HepG2 (cell line): ENCODE data around the gene SLC9A5. TPM values are rescaled to one million over a fixed set of nuclear protein-coding genes. Genes with fewer than 3 reads are reported as not detected.

Experiments used
- ARID4A ChIP-seq: sonication (generic); formaldehyde crosslinking; IDR thresholded peaks from 2 replicates; pipeline ENCODE4 v1.5.0; 2020; ENCODE audit warnings: mild to moderate bottlenecking, missing genetic modification reagents, borderline replicate concordance
- BORCS8-MEF2B ChIP-seq: sonication (generic); formaldehyde crosslinking; IDR thresholded peaks from 2 replicates; pipeline ENCODE4 v1.8.0; 2022; ENCODE audit warnings: mild to moderate bottlenecking, missing genetic modification reagents
- ELF1 ChIP-seq: sonication (generic); formaldehyde crosslinking; IDR thresholded peaks from 2 replicates; pipeline ENCODE4 v1.4.0; 2020; ENCODE audit warnings: missing genetic modification reagents
- HDAC1 ChIP-seq: sonication (generic); formaldehyde crosslinking; IDR thresholded peaks from 2 replicates; pipeline ENCODE4 v1.5.1; 2020; ENCODE audit warnings: mild to moderate bottlenecking, missing genetic modification reagents
- HMG20A ChIP-seq: IDR thresholded peaks from 2 replicates; pipeline ENCODE4 v1.6.1; 2016; ENCODE audit warnings: borderline replicate concordance
- HNF4A ChIP-seq: sonication (generic); formaldehyde crosslinking; IDR thresholded peaks from 2 replicates; pipeline ENCODE4 v1.4.0; 2020; ENCODE audit warnings: missing genetic modification reagents
- HOXA3 ChIP-seq: sonication (generic); formaldehyde crosslinking; IDR thresholded peaks from 2 replicates; pipeline ENCODE4 v1.5.0; 2020; ENCODE audit warnings: missing genetic modification reagents
- MYC ChIP-seq: sonication (generic); formaldehyde crosslinking; IDR thresholded peaks from 2 replicates; pipeline ENCODE4 v1.9.0; 2021; ENCODE audit warnings: missing genetic modification reagents, borderline replicate concordance
- RBAK ChIP-seq: sonication (generic); formaldehyde crosslinking; IDR thresholded peaks from 2 replicates; pipeline ENCODE4 v1.5.1; 2020; ENCODE audit warnings: mild to moderate bottlenecking, missing genetic modification reagents
- U2AF1 ChIP-seq: fragments of 200-400 bp; formaldehyde crosslinking; optimal IDR thresholded peaks from 2 replicates; pipeline ENCODE3; 2017; ENCODE audit warnings: mild to moderate bottlenecking, low read depth, low read length
- YEATS4 ChIP-seq: sonication (generic); formaldehyde crosslinking; IDR thresholded peaks from 2 replicates; pipeline ENCODE4 v1.4.0; 2020; ENCODE audit warnings: missing genetic modification reagents, borderline replicate concordance
- ZNF121 ChIP-seq: sonication (generic); formaldehyde crosslinking; IDR thresholded peaks from 2 replicates; pipeline ENCODE4 v1.5.0; 2020; ENCODE audit warnings: mild to moderate bottlenecking, missing genetic modification reagents
- ZNF160 ChIP-seq: sonication (generic); formaldehyde crosslinking; IDR thresholded peaks from 2 replicates; pipeline ENCODE4 v1.8.0; 2022; ENCODE audit warnings: mild to moderate bottlenecking, inconsistent platforms, missing genetic modification reagents
- ZNF564 ChIP-seq: sonication (generic); formaldehyde crosslinking; IDR thresholded peaks from 2 replicates; pipeline ENCODE4 v1.8.1; 2023; ENCODE audit warnings: mild to moderate bottlenecking, missing genetic modification reagents
- ZNF580 ChIP-seq: IDR thresholded peaks from 2 replicates; pipeline ENCODE4 v1.6.1; 2016; ENCODE audit warnings: low read depth, borderline replicate concordance
- ZNF609 ChIP-seq: sonication (generic); formaldehyde crosslinking; IDR thresholded peaks from 2 replicates; pipeline ENCODE4 v1.4.0; 2020; ENCODE audit warnings: mild to moderate bottlenecking, missing genetic modification reagents, borderline replicate concordance
- ZNF674 ChIP-seq: sonication (generic); formaldehyde crosslinking; IDR thresholded peaks from 2 replicates; pipeline ENCODE4 v1.5.0; 2020; ENCODE audit warnings: low read depth, mild to moderate bottlenecking, missing genetic modification reagents
- ZNF782 ChIP-seq: sonication (generic); formaldehyde crosslinking; IDR thresholded peaks from 2 replicates; pipeline ENCODE4 v1.4.0; 2020; ENCODE audit warnings: missing genetic modification reagents, mild to moderate bottlenecking, borderline replicate concordance
- polyA plus RNA-seq, 8 experiments: library from polyadenylated mRNA; depleted of rRNA in 3 of 8; stranded (reverse) in 7 of 8; unstranded in 1 of 8; fragments of >200 nt; fragmentation: Illumina TruSeq in 4 of 8; extraction: Trizol in 4 of 8; gene quantifications; 2 replicates each; pipeline versions ENCODE4 v1.2.1 to v1.2.3, GENCODE V29; 2011 to 2016; ENCODE audit warnings: low read depth in 4 of 8, missing spikeins in 1 of 8, mixed read lengths in 1 of 8; ENCODE audit not compliant: insufficient read depth in 1 of 8
- total RNA-seq, 5 experiments: library from RNA; depleted of rRNA; stranded (reverse); fragments of >200 nt; fragmentation: Illumina TruSeq; extraction: Trizol; gene quantifications; 2 replicates each; pipeline ENCODE4 v1.2.3, GENCODE V29; 2016; ENCODE audit warnings: low read depth in 1 of 5

SLC9A5 gene
- total and polyA plus RNA-seq, 2 of the 13 experiments (the other 11 are each of a cell fraction or from before 2014, with no cell fraction given): 0.58 to 1.4 TPM

- peak; percentile 23; the same call in 1 of the 2 replicates for TF ChIP-seq ZNF609 (CRISPR knock-in tag)
- TF ChIP-seq YEATS4 (CRISPR knock-in tag): 0 out of 2 replicates have a peak, but pooled peaks have one; percentile 17
- TF ChIP-seq ZNF782: 0 out of 2 replicates have a peak, but pooled peaks have one; percentile 23
- 0 out of 2 replicates have a peak, but pooled peaks have one; percentile 28 for TF ChIP-seq HDAC1 (CRISPR knock-in tag)
- peak; percentile 84; the same call in 1 of the 2 replicates for TF ChIP-seq ZNF674 (CRISPR knock-in tag)
- TF ChIP-seq RBAK: 0 out of 2 replicates have a peak, but pooled peaks have one; percentile 47
- peak; percentile 1; the same call in 1 of the 2 replicates for TF ChIP-seq MYC
- TF ChIP-seq ARID4A (CRISPR knock-in tag): 0 out of 2 replicates have a peak, but pooled peaks have one; percentile 22
- TF ChIP-seq ZNF121 (CRISPR knock-in tag): peak; percentile 63
- TF ChIP-seq BORCS8-MEF2B: peak; percentile 45; the same call in 1 of the 2 replicates
- no peak for TF ChIP-seq HMG20A (CRISPR knock-in tag)
- TF ChIP-seq ELF1 (CRISPR knock-in tag): no peak
- TF ChIP-seq HNF4A (CRISPR knock-in tag): no peak; the same call in 1 of the 2 replicates
- TF ChIP-seq ZNF564 (CRISPR knock-in tag): 0 out of 2 replicates have a peak, but pooled peaks have one; percentile 33
- 0 out of 2 replicates have a peak, but pooled peaks have one; percentile 21 for TF ChIP-seq ZNF580 (CRISPR knock-in tag)
- TF ChIP-seq U2AF1: no peak
- TF ChIP-seq HOXA3 (CRISPR knock-in tag): peak; percentile 73
- TF ChIP-seq ZNF160 (CRISPR knock-in tag): no peak
Observed at GRCh38 chr16:67207249-67208091, 41.3 kb upstream of the SLC9A5 start (continued).
